ENCODE results near the gene SHMT2.

The SHMT2 gene

GRCh38 chr12:57221169-57221917, 8.2 kb upstream of the SHMT2 start:
- Histone ChIP-seq H3K27ac (replicated peaks) (no peak overlapping the region), H3K4me3 (replicated peaks; ENCODE audit: insufficient read depth, low read length) (no peak overlapping the region), H3K27me3 (ENCODE audit: insufficient read depth, poor library complexity, severe bottlenecking) (peaks cover 84% of the 10 kb centered on the region)
- DNase-seq (ENCODE audit: low read depth in 1 of 2, low spot score in 1 of 2): no peak
- TF ChIP-seq GABPA (IDR thresholded peaks at IDR 0.05; ENCODE audit: low read depth): no peak
- no peak for TF ChIP-seq SPI1 (IDR thresholded peaks at IDR 0.05; ENCODE audit: borderline replicate concordance, low read depth)
- no peak for TF ChIP-seq CTCF (IDR thresholded peaks at IDR 0.05; ENCODE audit: insufficient read depth, low read length)
- TF ChIP-seq POLR2AphosphoS5 (IDR thresholded peaks at IDR 0.05; ENCODE audit: low read depth): no peak
- TF ChIP-seq REST (IDR thresholded peaks at IDR 0.05; ENCODE audit: insufficient replicate concordance, low read depth): no peak

- no peak for DNase-seq (ENCODE audit: low read depth in 1 of 2, low spot score in 1 of 2)
- no peak overlapping the region for H3K4me3 ChIP-seq (replicated peaks; ENCODE audit: insufficient read depth, low read length)
- no peak overlapping the region for H3K27ac ChIP-seq (replicated peaks)
- peaks cover 85% of the 10 kb centered on the region for H3K27me3 ChIP-seq (ENCODE audit: insufficient read depth, poor library complexity, severe bottlenecking)
- TF ChIP-seq SPI1 (IDR thresholded peaks at IDR 0.05; ENCODE audit: borderline replicate concordance, low read depth) (no peak), POLR2AphosphoS5 (IDR thresholded peaks at IDR 0.05; ENCODE audit: low read depth) (no peak), GABPA (IDR thresholded peaks at IDR 0.05; ENCODE audit: low read depth) (no peak), REST (IDR thresholded peaks at IDR 0.05; ENCODE audit: insufficient replicate concordance, low read depth) (no peak), CTCF (IDR thresholded peaks at IDR 0.05; ENCODE audit: insufficient read depth, low read length) (no peak)
Measured at GRCh38 chr12:57222286-57223190, 7.0 kb upstream of the SHMT2 start.

- no peak for DNase-seq (ENCODE audit: low read depth in 1 of 2, low spot score in 1 of 2)
- TF ChIP-seq CTCF (IDR thresholded peaks at IDR 0.05; ENCODE audit: insufficient read depth, low read length) (no peak), REST (IDR thresholded peaks at IDR 0.05; ENCODE audit: insufficient replicate concordance, low read depth) (no peak), SPI1 (IDR thresholded peaks at IDR 0.05; ENCODE audit: borderline replicate concordance, low read depth) (no peak), POLR2AphosphoS5 (IDR thresholded peaks at IDR 0.05; ENCODE audit: low read depth) (no peak), GABPA (IDR thresholded peaks at IDR 0.05; ENCODE audit: low read depth) (no peak)
- Histone ChIP-seq H3K27ac (replicated peaks) (no peak overlapping the region), H3K4me3 (replicated peaks; ENCODE audit: insufficient read depth, low read length) (no peak overlapping the region), H3K27me3 (ENCODE audit: insufficient read depth, poor library complexity, severe bottlenecking) (peaks cover 76% of the 10 kb centered on the region)
Measured at GRCh38 chr12:57223191-57224165, 6.0 kb upstream of the SHMT2 start.

Data from HL-60 (cell line).